Measurements from ENCODE around the gene KLF16.
"Not testable (repeated sequence)": the region's sequence is repeated elsewhere in the genome, so short reads cannot be mapped to it uniquely, and the experiment has no call there.

KLF16 gene

DNA sequence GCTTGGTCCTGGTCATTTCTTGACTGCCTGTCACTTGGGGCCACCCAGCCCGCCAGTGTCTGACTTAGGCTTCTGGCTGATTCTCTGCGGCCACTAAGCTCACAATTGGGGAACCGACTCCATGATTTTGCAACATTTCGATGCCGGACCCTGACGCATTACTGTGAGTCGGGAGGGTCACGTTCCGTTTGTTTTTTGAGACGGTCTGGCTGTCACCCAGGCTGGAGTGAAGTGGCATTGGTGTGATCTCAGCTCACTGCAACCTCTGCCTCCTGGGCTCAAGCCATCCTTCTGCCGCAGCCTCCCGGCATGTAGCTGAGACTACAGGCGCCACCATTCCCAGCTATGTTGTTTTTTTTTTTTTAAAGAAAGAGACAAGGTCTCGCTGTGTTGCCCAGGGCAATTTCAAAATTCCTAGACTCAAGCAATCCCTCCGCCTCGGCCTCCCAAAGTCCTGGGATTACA is 38.6 kb upstream of the KLF16 start:
- DNase-seq (ENCODE audit: low read depth): no peak
- H3K4me3 ChIP-seq (ENCODE audit: control insufficient read depth, low read depth, low read length): no peak overlapping the region
- TF ChIP-seq, protein P1, sequence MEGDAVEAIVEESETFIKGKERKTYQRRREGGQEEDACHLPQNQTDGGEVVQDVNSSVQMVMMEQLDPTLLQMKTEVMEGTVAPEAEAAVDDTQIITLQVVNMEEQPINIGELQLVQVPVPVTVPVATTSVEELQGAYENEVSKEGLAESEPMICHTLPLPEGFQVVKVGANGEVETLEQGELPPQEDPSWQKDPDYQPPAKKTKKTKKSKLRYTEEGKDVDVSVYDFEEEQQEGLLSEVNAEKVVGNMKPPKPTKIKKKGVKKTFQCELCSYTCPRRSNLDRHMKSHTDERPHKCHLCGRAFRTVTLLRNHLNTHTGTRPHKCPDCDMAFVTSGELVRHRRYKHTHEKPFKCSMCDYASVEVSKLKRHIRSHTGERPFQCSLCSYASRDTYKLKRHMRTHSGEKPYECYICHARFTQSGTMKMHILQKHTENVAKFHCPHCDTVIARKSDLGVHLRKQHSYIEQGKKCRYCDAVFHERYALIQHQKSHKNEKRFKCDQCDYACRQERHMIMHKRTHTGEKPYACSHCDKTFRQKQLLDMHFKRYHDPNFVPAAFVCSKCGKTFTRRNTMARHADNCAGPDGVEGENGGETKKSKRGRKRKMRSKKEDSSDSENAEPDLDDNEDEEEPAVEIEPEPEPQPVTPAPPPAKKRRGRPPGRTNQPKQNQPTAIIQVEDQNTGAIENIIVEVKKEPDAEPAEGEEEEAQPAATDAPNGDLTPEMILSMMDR (conservative IDR thresholded peaks at IDR 0.05; ENCODE audit: control insufficient read depth, insufficient read depth, low read depth, low read length): no peak

DNA sequence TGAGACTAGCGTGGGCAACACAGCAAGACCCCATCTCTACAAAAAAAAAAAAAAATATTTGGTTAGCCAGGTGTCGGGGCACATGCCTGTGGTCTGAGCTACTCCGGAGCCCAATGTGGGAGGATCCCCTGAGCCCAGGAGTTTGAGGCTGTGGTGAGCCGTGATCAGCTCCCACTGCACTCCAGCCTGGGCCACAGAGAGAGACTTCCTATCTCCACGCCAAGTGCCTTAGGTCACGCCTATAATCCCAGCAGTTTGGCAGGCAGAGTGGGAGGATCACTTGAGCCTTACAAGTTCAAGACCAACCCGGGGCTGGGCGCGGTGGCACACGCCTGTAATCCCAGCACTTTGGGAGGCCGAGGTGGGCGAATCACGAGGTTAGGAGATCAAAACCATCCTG is 33.1 kb upstream of the KLF16 start:
- no peak overlapping the region for H3K4me3 ChIP-seq (ENCODE audit: control insufficient read depth, low read depth, low read length)
- DNase-seq (ENCODE audit: low read depth): no peak
- TF ChIP-seq, protein P1 (conservative IDR thresholded peaks at IDR 0.05; ENCODE audit: control insufficient read depth, insufficient read depth, low read depth, low read length): no peak

DNA sequence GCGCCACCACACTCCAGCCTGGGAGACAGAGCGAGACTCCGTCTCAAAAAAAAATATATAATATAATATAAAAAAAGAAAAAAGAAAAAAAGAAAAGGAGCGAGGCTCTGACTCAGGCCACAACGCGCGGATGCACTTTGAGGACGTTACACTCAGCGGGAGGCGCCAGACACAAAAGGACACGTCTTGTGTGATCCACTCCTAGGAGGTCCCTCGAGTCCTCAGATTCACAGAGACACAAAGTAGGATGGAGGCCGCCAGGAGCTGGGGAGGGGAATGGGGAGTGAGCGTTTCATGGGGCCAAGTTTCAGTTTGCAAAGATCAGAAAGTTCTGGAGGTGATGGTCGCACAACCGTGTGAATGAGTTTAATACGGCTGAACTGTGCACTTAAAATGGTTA is 30.4 kb upstream of the KLF16 start:
- TF ChIP-seq, protein P1 (conservative IDR thresholded peaks at IDR 0.05; ENCODE audit: control insufficient read depth, insufficient read depth, low read depth, low read length): no peak
- H3K4me3 ChIP-seq (ENCODE audit: control insufficient read depth, low read depth, low read length): no peak overlapping the region
- DNase-seq (ENCODE audit: low read depth): no peak

DNA sequence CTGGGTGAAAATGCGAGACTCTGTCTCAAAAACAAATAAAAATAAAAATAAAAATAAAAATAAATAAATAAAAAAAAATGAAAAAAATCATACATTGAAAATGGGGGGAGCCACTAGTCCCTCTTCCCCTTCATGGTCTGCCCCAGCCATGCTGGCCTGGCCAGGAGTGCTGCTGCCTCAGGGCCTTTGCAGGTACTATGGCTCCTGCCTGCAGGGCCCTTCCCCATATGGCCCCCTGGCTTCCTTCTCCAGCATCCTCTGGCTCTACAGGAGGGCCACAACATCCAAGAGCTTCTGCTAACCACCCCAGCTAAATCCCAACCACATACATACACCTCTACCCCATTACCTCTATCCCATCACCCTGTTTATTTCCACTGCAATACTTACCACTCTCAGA is 26.5 kb upstream of the KLF16 start:
- no peak overlapping the region for H3K4me3 ChIP-seq (ENCODE audit: control insufficient read depth, low read depth, low read length)
- TF ChIP-seq, protein P1 (conservative IDR thresholded peaks at IDR 0.05; ENCODE audit: control insufficient read depth, insufficient read depth, low read depth, low read length): no peak
- DNase-seq (ENCODE audit: low read depth): no peak

DNA sequence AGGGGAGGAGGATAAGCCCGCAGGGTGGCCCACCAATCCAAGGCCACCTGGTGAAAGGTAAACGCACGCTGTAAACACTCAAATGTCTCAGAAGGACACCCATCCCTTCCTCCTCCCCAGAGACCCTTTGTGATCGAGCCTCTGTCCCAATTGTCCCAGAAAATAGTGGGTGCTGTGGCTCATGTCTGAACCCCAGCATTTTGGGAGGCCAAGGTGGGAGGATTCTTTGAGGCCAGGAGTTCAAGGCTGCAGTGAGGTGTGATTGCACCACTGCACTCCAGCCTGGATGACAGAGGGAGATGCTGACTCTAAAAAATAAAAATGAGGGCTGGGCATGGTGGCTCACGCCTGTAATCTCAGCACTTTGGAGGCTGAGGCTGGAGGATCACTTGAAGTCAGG is 25.0 kb upstream of the KLF16 start:
- TF ChIP-seq, protein P1 (conservative IDR thresholded peaks at IDR 0.05; ENCODE audit: control insufficient read depth, insufficient read depth, low read depth, low read length): no peak

DNA sequence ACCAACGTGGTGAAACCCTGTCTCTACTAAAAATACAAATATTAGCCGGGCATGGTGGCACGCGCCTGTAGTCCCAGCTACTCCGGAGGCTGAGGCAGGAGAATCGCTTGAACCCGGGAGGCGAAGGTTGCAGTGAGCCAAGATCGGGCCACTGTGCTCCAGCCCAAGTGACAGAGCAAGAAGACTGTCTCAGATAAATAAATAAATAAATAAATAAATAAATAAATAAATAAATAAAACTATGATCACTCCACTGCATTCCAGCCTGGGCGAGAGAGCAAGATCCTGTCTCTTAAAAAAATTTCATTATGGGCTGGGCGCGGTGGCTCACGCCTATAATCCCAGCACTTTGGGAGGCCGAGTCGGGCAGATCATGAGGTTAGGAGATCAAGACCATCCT is 23.0 kb upstream of the KLF16 start:
- not testable (repeated sequence) for H3K4me3 ChIP-seq (ENCODE audit: control insufficient read depth, low read depth, low read length); DNase-seq (ENCODE audit: low read depth)

More for the DNA sequence above, 25.0 kb upstream of the KLF16 start:
- H3K4me3 ChIP-seq (ENCODE audit: control insufficient read depth, low read depth, low read length): no peak overlapping the region
- no peak for DNase-seq (ENCODE audit: low read depth)

DNA sequence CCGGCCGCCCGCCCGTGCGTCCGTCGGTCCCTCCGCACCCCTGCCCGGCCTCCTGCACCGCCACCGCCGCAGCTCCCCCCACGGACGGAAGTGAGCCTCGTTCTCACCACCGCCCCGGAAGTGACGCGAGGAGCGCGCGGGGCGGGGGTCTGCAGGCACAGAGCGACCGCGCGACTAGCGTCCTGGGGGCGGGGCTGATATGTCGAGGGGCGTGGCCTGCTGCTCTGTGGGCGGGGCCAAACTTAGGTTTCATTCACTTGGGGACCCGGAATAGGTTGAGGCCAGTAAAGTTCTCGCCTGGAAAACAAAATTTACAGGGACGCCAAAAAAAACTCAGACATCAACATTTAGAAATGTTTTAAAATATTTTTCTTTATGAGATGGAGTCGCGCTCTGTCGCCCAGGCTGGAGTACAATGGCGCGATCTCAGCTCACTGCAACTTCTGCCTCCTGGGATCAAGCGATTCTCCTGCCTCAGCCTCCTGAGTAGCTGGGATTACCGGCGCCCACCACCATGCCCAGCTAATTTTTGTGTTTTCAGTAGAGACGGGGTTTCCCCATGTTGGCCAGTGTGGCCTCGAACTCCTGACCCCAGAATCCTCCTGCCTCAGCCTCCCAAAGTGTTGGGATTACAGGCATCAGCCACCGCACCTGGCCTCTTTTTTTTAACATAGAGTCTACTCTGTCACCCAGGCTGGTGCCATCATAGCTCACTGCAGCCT is 22.2 kb upstream of the KLF16 start, which contains the start of gene ABHD17A:
ABHD17A (minus strand) TSS at position 99 of the 722 bp plus-strand sequence. CDS start 3,930 bp downstream, outside the sequence.
- peak; percentile 86 for DNase-seq (ENCODE audit: low read depth)
- H3K4me3 ChIP-seq (ENCODE audit: control insufficient read depth, low read depth, low read length): peak within 1 kb of the TSS; percentile 85

Data from fibroblast of mammary gland (primary cell).